Epithelial cell of esophagus (primary cell): ENCODE measurements around the gene AGAP3.

Experiments used
- DNase-seq: peaks from one replicate; pipeline ENCODE4 v3.0.0; 2010; ENCODE audit warnings: low read depth
- H3K4me3 ChIP-seq: 2 replicates; pipeline ENCODE4 v1.5.1; 2011; ENCODE audit warnings: mild to moderate bottlenecking, low read length, control low read depth
- TF ChIP-seq, protein P1 (sequence below): IDR thresholded peaks from 2 replicates; pipeline ENCODE4 v1.5.1; 2011; ENCODE audit warnings: low read depth, mild to moderate bottlenecking, low read length, control low read depth, inconsistent platforms; ENCODE audit not compliant: insufficient read depth; ENCODE audit errors: missing control alignments

AGAP3 gene

DNA sequence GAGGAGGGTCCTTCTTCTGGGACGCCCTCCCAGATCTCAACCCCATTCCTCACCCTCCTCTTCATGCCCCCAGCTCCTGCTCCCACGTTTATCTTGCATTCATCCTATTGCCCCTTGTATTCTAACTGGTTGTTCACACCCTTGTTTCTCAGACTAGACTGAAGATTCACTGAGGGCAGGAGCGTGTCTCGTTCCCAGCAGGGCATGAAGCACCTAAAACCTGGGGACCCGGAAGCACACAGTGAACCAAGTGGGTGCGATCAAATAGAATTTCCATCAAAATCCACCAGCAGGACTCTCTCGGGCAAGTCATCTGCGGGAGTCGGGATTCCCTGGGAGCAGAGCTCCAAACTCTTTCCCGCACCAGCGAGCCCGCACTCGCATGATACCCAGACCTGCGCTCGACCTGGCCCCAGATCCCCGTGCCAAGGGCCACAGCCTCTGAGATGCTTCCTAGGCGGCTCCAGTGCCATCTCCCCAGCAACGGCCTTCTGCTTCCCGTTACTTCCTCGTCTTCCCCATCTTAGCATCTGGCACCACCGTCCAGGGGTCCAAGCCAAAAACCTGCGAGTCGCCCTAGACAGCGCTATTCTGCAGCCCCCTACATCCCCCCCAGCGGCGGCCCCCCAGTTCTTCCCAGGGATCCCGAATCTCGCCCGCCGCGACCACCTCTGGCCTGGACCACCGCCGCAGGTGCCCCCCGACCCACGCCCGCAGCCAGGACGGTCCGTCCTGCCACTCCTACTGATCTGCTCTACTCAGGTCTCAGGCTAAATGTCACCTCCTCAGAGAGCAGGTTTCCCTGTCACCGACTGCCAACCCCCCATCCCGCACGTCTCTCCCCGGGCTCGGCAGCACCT is 87.3 kb downstream of the AGAP3 start:
- no peak for DNase-seq
- TF ChIP-seq, protein P1, sequence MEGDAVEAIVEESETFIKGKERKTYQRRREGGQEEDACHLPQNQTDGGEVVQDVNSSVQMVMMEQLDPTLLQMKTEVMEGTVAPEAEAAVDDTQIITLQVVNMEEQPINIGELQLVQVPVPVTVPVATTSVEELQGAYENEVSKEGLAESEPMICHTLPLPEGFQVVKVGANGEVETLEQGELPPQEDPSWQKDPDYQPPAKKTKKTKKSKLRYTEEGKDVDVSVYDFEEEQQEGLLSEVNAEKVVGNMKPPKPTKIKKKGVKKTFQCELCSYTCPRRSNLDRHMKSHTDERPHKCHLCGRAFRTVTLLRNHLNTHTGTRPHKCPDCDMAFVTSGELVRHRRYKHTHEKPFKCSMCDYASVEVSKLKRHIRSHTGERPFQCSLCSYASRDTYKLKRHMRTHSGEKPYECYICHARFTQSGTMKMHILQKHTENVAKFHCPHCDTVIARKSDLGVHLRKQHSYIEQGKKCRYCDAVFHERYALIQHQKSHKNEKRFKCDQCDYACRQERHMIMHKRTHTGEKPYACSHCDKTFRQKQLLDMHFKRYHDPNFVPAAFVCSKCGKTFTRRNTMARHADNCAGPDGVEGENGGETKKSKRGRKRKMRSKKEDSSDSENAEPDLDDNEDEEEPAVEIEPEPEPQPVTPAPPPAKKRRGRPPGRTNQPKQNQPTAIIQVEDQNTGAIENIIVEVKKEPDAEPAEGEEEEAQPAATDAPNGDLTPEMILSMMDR = no peak
- H3K4me3 ChIP-seq = no peak overlapping the region

DNA sequence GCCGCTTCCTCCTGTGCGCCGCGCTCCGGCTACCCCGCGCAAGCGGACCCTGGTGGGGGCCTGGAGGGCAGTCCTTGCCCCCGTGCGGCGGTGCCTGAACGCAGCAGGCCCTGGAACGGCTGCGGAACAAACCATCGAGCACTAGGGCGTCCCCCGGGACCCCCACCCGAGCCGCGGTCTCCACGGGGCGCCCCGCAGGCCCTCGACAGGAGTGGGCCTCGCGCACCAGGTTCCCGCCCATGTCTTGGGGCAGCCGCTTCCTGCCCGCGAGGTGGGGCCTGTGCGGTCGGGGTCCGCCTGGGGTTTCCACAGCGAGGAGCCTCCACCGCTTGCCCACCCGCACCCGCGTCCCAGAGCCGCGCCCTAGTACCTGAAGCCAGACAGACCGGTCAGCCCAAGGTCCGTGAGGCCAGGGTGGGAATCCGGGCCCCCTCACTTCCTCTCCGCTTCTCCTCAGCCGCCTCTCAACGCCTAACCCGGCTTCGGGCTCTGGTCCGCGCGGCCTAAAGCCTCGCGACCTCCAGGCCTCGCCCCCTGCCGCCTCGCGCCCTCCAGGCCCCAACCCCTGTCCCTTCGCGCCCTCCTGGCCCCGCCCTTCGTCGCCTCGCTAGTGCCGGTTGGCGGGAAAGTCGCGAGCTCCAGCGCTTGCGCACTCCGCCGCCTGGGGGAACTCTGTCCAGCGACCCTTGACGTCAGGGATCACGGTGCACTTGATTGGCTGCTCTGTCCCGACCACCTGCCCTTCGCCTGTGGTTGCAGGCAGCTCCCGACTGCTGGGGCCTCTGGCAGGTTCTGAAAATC is 88.2 kb downstream of the AGAP3 start:
- no peak for DNase-seq
- no peak overlapping the region for H3K4me3 ChIP-seq
- TF ChIP-seq, protein P1 = no peak

DNA sequence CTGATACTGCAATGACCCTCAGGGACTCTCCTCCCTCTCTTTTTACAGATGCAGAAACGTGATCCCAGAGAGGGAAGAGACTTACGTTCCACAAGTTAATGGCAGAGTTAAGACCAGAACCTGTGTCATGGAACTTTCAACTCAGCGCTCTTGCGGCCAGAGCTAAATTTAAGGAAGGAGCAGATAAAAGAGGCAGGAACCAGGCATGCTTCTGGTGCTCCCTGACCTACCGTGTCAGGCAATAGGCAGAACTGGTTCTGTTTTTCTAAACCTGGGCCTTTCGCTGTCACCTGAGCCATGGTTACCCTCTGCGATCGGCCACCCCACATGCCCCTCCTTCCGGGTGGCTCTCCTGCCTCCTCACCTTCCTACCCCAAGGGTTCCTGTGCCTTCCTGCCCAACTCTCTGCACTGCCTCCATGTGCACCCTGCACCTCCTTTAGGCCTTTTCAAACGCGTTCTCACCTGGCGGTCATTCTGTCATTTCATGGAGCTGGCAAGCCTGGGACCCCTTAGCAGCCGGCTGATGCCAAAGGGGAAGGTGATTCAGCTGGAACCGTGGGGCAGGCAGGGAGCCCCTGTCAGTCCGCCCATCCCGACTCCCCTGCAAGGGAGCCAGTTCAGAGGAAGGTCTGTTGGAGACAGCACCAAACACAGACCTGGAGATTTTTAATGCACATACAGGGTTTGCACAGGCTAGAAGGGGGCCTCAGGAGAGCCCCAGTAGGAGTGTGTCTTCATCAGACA is 88.9 kb downstream of the AGAP3 start:
- TF ChIP-seq, protein P1 = no peak
- no peak overlapping the region for H3K4me3 ChIP-seq
- DNase-seq = no peak

DNA sequence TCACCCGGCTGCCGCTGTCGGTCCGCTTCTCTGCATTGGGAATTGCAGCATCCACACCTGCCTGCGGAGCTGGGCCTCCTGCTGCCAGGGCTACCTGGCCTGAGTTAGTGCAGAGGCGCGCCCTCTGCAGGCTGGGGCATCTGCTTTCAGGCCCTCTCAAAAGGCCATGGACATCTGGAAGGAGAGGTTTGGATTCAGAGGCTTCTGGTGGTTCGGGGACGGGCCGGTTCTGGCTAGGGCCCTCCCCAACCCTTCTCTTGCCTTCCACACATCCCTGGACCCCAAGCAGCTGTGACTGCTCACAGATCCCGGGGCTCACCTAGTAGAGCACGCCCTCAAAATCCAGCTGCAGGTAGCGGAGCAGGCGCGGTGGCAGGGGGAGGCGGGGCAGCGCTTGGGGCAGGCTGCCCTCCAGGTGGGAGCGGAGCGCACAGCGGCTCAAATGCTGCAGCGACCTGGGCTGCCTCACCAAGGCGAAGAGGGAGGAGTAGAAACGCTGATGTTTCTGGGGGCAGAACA is 89.6 kb downstream of the AGAP3 start:
- TF ChIP-seq, protein P1 = no peak
- DNase-seq = no peak
- H3K4me3 ChIP-seq = no peak overlapping the region

DNA sequence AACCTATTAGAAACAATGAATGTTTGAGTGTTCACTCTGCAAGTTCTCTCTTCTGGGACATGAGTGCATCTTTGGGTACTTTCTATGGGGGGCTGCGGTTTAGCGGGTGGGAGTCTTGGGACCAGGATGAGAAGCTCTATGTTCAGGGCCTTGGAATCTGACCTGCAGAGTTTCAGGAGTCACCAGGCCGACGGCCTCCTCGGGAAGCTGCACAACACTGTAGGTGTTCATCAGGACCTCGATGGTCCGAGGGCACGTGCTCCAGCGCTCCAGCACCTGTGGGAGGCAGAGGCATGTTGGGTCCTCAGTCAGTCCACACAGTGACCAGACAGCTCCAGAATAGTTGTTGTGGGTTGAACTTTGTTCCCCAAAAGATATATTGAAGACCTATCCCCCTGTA is 90.1 kb downstream of the AGAP3 start:
- TF ChIP-seq, protein P1 = no peak
- no peak overlapping the region for H3K4me3 ChIP-seq

DNA sequence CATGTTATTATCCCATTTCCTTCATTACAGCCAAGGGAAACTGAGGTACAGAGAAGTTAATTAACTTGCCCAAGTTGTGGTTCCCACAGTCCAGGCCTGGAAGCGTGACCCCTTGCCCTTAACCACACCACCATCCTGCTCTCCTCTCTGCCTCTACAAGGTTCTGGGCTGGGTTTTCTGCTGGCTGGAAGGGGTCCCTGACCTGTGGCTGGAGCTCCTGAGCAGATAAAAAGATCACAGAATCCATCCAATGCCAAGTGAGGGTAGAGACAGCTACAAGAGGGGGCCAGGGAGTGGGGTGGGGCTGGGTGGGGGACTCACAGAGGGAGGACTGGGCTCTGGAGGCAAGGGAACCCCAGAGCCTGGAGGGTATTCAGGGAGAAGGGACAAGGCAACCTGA is 91.0 kb downstream of the AGAP3 start:
- TF ChIP-seq, protein P1 = no peak

More for the DNA sequence above, 90.1 kb downstream of the AGAP3 start:
- no peak for DNase-seq

More for the DNA sequence above, 91.0 kb downstream of the AGAP3 start:
- no peak for DNase-seq
- no peak overlapping the region for H3K4me3 ChIP-seq
